Measurements from ENCODE around the gene TMEM131.

The TMEM131 gene

GRCh38 chr2:97935719-97936161, 60.0 kb downstream of the TMEM131 start:
- TF ChIP-seq CTCF (IDR thresholded peaks at IDR 0.05; ENCODE audit: low read depth, low read length), result no peak
- peak; percentile 49 for DNase-seq (ENCODE audit: low read depth, low spot score)
- no peak overlapping the region for H3K4me3 ChIP-seq (ENCODE audit: low read depth, low read length)
- in situ Hi-C loops (cut with HindIII; ENCODE audit: low sequenced_read_pairs), result no loop called here

GRCh38 chr2:97932975-97933662, 62.6 kb downstream of the TMEM131 start:
- H3K4me3 ChIP-seq (ENCODE audit: low read depth, low read length), result no peak overlapping the region
- no peak for TF ChIP-seq CTCF (IDR thresholded peaks at IDR 0.05; ENCODE audit: low read depth, low read length)
- DNase-seq (ENCODE audit: low read depth, low spot score), result no peak
- in situ Hi-C loops (cut with HindIII; ENCODE audit: low sequenced_read_pairs), result no loop called here

- no peak for DNase-seq (ENCODE audit: low read depth, low spot score)
- no peak for TF ChIP-seq CTCF (IDR thresholded peaks at IDR 0.05; ENCODE audit: low read depth, low read length)
- in situ Hi-C loops (cut with HindIII; ENCODE audit: low sequenced_read_pairs), result no loop called here
- H3K4me3 ChIP-seq (ENCODE audit: low read depth, low read length), result no peak overlapping the region
Measured at GRCh38 chr2:97931858-97932225, 63.9 kb downstream of the TMEM131 start.

- no peak for DNase-seq (ENCODE audit: low read depth, low spot score)
- in situ Hi-C loops (cut with HindIII; ENCODE audit: low sequenced_read_pairs), result no loop called here
- no peak for TF ChIP-seq CTCF (IDR thresholded peaks at IDR 0.05; ENCODE audit: low read depth, low read length)
- no peak overlapping the region for H3K4me3 ChIP-seq (ENCODE audit: low read depth, low read length)
Measured at GRCh38 chr2:97931118-97931857, 64.5 kb downstream of the TMEM131 start.

- H3K4me3 ChIP-seq (ENCODE audit: low read depth, low read length), result no peak overlapping the region
- in situ Hi-C loops (cut with HindIII; ENCODE audit: low sequenced_read_pairs), result no loop called here
- no peak for TF ChIP-seq CTCF (IDR thresholded peaks at IDR 0.05; ENCODE audit: low read depth, low read length)
Measured at GRCh38 chr2:97928591-97928990, 67.2 kb downstream of the TMEM131 start.

GRCh38 chr2:97926946-97927345, 68.8 kb downstream of the TMEM131 start:
- no peak overlapping the region for H3K4me3 ChIP-seq (ENCODE audit: low read depth, low read length)
- in situ Hi-C loops (cut with HindIII; ENCODE audit: low sequenced_read_pairs), result no loop called here
- DNase-seq (ENCODE audit: low read depth, low spot score), result no peak
- TF ChIP-seq CTCF (IDR thresholded peaks at IDR 0.05; ENCODE audit: low read depth, low read length), result no peak

More at GRCh38 chr2:97928591-97928990, 67.2 kb downstream of the TMEM131 start:
- DNase-seq (ENCODE audit: low read depth, low spot score), result no peak

Measured in astrocyte of the spinal cord (primary cell).